ENCODE data around the gene RNF114. TPM values are rescaled to one million over a fixed set of nuclear protein-coding genes. Genes with fewer than 3 reads are reported as not detected.

RNF114 gene
- polyA plus RNA-seq, 3 donors: 128 to 164 (median 146) TPM

- no peak for DNase-seq
- Histone ChIP-seq H3K36me3 (replicated peaks in 1 of 2; ENCODE audit: control insufficient read depth in 1 of 2, insufficient read depth in 2 of 2, low read length in 2 of 2) (peaks cover 77 to 95% of the 10 kb centered on the region in 2 donors), H3K4me3 (replicated peaks in 1 of 3; ENCODE audit: low read depth in 2 of 3, low read length in 3 of 3) (no peak overlapping the region), H3K4me2 (replicated peaks; ENCODE audit: extremely low read depth, low read length, poor library complexity, severe bottlenecking) (no peak overlapping the region), H3K9me3 (replicated peaks in 1 of 2; ENCODE audit: control insufficient read depth in 1 of 2, insufficient read depth in 1 of 2, low read length in 2 of 2) (no peaks in the 10 kb centered on the region), H3K27ac (ENCODE audit: low read depth in 1 of 2, low read length in 2 of 2) (no peak overlapping the region), H3K27me3 (ENCODE audit: control insufficient read depth in 2 of 2, insufficient read depth in 2 of 2, low read length in 2 of 2) (no peaks in the 10 kb centered on the region), H3K4me1 (ENCODE audit: control insufficient read depth in 1 of 2, insufficient read depth in 2 of 2, low read length in 2 of 2) (no peaks in the 10 kb centered on the region), H2AFZ (ENCODE audit: insufficient read depth, low read depth, low read length, poor library complexity, severe bottlenecking) (no peak overlapping the region), H4K20me1 (ENCODE audit: insufficient read depth, low read length) (peaks cover 95% of the 10 kb centered on the region), H3K79me2 (ENCODE audit: insufficient read depth, low read length) (peaks cover 69% of the 10 kb centered on the region), H3K9ac (ENCODE audit: insufficient read depth, low read length, poor library complexity, severe bottlenecking) (no peak overlapping the region)
- peaks cover 66 to 94% of the 10 kb centered on the region in 2 donors for H3K36me3 Mint-ChIP-seq
- no peak overlapping the region for H3K4me3 Mint-ChIP-seq
- peaks cover 0 to 2% (median 0%) of the 10 kb centered on the region in 3 donors for H3K27me3 Mint-ChIP-seq (ENCODE audit: low read depth in 3 of 3)
- H3K4me1 Mint-ChIP-seq: peaks cover 2% of the 10 kb centered on the region
- intact Hi-C loops (cut with micrococcal nuclease): no loop called here
- 80% methylated on average over 2 of the region's 3 CpGs for WGBS (ENCODE audit: insufficient coverage)
- no peaks in the 10 kb centered on the region for H3K9me3 Mint-ChIP-seq
- H3K27ac Mint-ChIP-seq: peak overlapping the region in 1 of 7 donors; percentile 20
- TF ChIP-seq CTCF (IDR thresholded peaks at IDR 0.05): no peak
Measured at GRCh38 chr20:49945306-49945700, 9.1 kb downstream of the RNF114 start.

GRCh38 chr20:49945701-49946477 is 9.7 kb downstream of the RNF114 start:
- H3K4me1 Mint-ChIP-seq: peaks cover 1% of the 10 kb centered on the region
- no peaks in the 10 kb centered on the region for H3K9me3 Mint-ChIP-seq
- Histone ChIP-seq H3K36me3 (replicated peaks in 1 of 2; ENCODE audit: control insufficient read depth in 1 of 2, insufficient read depth in 2 of 2, low read length in 2 of 2) (peaks cover 82 to 97% of the 10 kb centered on the region in 2 donors), H3K4me2 (replicated peaks; ENCODE audit: extremely low read depth, low read length, poor library complexity, severe bottlenecking) (no peak overlapping the region), H3K9ac (ENCODE audit: insufficient read depth, low read length, poor library complexity, severe bottlenecking) (no peak overlapping the region), H3K4me1 (ENCODE audit: control insufficient read depth in 1 of 2, insufficient read depth in 2 of 2, low read length in 2 of 2) (no peaks in the 10 kb centered on the region), H3K9me3 (replicated peaks in 1 of 2; ENCODE audit: control insufficient read depth in 1 of 2, insufficient read depth in 1 of 2, low read length in 2 of 2) (no peaks in the 10 kb centered on the region), H3K79me2 (ENCODE audit: insufficient read depth, low read length) (peaks cover 67% of the 10 kb centered on the region), H3K4me3 (replicated peaks in 1 of 3; ENCODE audit: low read depth in 2 of 3, low read length in 3 of 3) (no peak overlapping the region), H3K27me3 (ENCODE audit: control insufficient read depth in 2 of 2, insufficient read depth in 2 of 2, low read length in 2 of 2) (no peaks in the 10 kb centered on the region), H3K27ac (ENCODE audit: low read depth in 1 of 2, low read length in 2 of 2) (no peak overlapping the region), H4K20me1 (ENCODE audit: insufficient read depth, low read length) (peaks cover 95% of the 10 kb centered on the region), H2AFZ (ENCODE audit: insufficient read depth, low read depth, low read length, poor library complexity, severe bottlenecking) (no peak overlapping the region)
- DNase-seq: no peak
- peaks cover 70 to 96% of the 10 kb centered on the region in 2 donors for H3K36me3 Mint-ChIP-seq
- no peak overlapping the region for H3K4me3 Mint-ChIP-seq
- H3K27ac Mint-ChIP-seq: no peak overlapping the region
- no CpG with 5 or more reads among the region's 10 CpGs for WGBS (ENCODE audit: insufficient coverage)
- H3K27me3 Mint-ChIP-seq (ENCODE audit: low read depth in 3 of 3): peaks cover 0 to 2% (median 0%) of the 10 kb centered on the region in 3 donors
- TF ChIP-seq CTCF (IDR thresholded peaks at IDR 0.05): no peak
- intact Hi-C loops (cut with micrococcal nuclease): no loop called here

Data from CD14-positive monocyte (primary cell).